Urinary bladder (tissue), 4 donors: ENCODE data around the gene KRTAP5-5. TPM values are rescaled to one million over a fixed set of nuclear protein-coding genes. Genes with fewer than 3 reads are reported as not detected.

ENCODE experiments used
- DNase-seq: peaks from one replicate; pipeline ENCODE4 v3.0.0-alpha.2; 2015; ENCODE audit errors: extremely low spot score
- H3K27ac ChIP-seq: one replicate; pipeline ENCODE4 v1.5.1; 2013; ENCODE audit warnings: low read depth, mild to moderate bottlenecking, moderate library complexity
- H3K36me3 ChIP-seq: one replicate; pipeline ENCODE4 v1.6.1; 2013; ENCODE audit warnings: mild to moderate bottlenecking, moderate library complexity; ENCODE audit not compliant: insufficient read depth
- H3K4me1 ChIP-seq: one replicate; pipeline ENCODE4 v1.6.1; 2013; ENCODE audit warnings: mild to moderate bottlenecking, moderate library complexity; ENCODE audit not compliant: insufficient read depth
- H3K4me3 ChIP-seq: one replicate; pipeline ENCODE4 v1.5.1; 2013; ENCODE audit warnings: low read depth, low read length
- WGBS: extraction: QIAGEN DNeasy Blood & Tissue Kit; methylation state at CpG from one replicate; pipeline ENCODE4 v1.1.7; 2013; 5-methylcytosine and 5-hydroxymethylcytosine counted together
- polyA plus RNA-seq: library from polyadenylated mRNA; stranded (reverse); fragments of 200-250 nt; gene quantifications from one replicate; pipeline ENCODE4 v1.2.3, GENCODE V29; 2013
- total RNA-seq: library from RNA; depleted of rRNA; stranded (reverse); fragments of >200 nt; gene quantifications from one replicate; pipeline ENCODE4 v1.2.3, GENCODE V29; 2014
- donor health status: healthy with polysubstance abuse.
- donor health status: healthy.

The KRTAP5-5 gene
- total and polyA plus RNA-seq, 2 donors = not detected

GRCh38 chr11:1651411-1651980 lies 21.9 kb downstream of the KRTAP5-5 start:
- Histone ChIP-seq H3K4me1 (no peaks in the 10 kb centered on the region), H3K36me3 (no peaks in the 10 kb centered on the region), H3K4me3 (no peak overlapping the region), H3K27ac (no peak overlapping the region)
- 85% methylated on average over 7 of the region's 7 CpGs for WGBS
- DNase-seq = no peak

GRCh38 chr11:1652026-1652425 lies 22.5 kb downstream of the KRTAP5-5 start:
- 83% methylated on average over 19 of the region's 19 CpGs for WGBS

GRCh38 chr11:1652442-1652770 lies 22.8 kb downstream of the KRTAP5-5 start:
- Histone ChIP-seq H3K4me1 (no peaks in the 10 kb centered on the region), H3K4me3 (no peak overlapping the region), H3K36me3 (no peaks in the 10 kb centered on the region), H3K27ac (no peak overlapping the region)
- WGBS = 54% methylated on average over 20 of the region's 20 CpGs
- no peak for DNase-seq

More at GRCh38 chr11:1652026-1652425, 22.5 kb downstream of the KRTAP5-5 start:
- H3K4me1 ChIP-seq = no peaks in the 10 kb centered on the region
- DNase-seq = no peak
- no peak overlapping the region for H3K27ac ChIP-seq
- H3K4me3 ChIP-seq = no peak overlapping the region
- H3K36me3 ChIP-seq = no peaks in the 10 kb centered on the region

- Histone ChIP-seq H3K27ac (no peak overlapping the region), H3K4me3 (no peak overlapping the region), H3K36me3 (no peaks in the 10 kb centered on the region), H3K4me1 (no peaks in the 10 kb centered on the region)
- DNase-seq = no peak
- 32% methylated on average over 34 of the region's 34 CpGs for WGBS
These were observed 23.4 kb downstream of the KRTAP5-5 start for GRCh38 chr11:1652771-1653540.

- 93% methylated on average over 14 of the region's 14 CpGs for WGBS
- H3K36me3 ChIP-seq = no peaks in the 10 kb centered on the region
- H3K4me1 ChIP-seq = no peaks in the 10 kb centered on the region
- no peak for DNase-seq
- no peak overlapping the region for H3K27ac ChIP-seq
- H3K4me3 ChIP-seq = no peak overlapping the region
These were observed 24.2 kb downstream of the KRTAP5-5 start for GRCh38 chr11:1653541-1654387.

- Histone ChIP-seq H3K36me3 (no peaks in the 10 kb centered on the region), H3K27ac (no peak overlapping the region), H3K4me3 (no peak overlapping the region), H3K4me1 (no peaks in the 10 kb centered on the region)
- WGBS = 67% methylated on average over 21 of the region's 21 CpGs
- no peak for DNase-seq
These were observed 25.0 kb downstream of the KRTAP5-5 start for GRCh38 chr11:1654388-1655167.

GRCh38 chr11:1655168-1656060 lies 25.8 kb downstream of the KRTAP5-5 start:
- no peak overlapping the region for H3K27ac ChIP-seq
- DNase-seq = no peak
- no peaks in the 10 kb centered on the region for H3K36me3 ChIP-seq
- H3K4me3 ChIP-seq = no peak overlapping the region
- WGBS = 80% methylated on average over 26 of the region's 26 CpGs
- no peaks in the 10 kb centered on the region for H3K4me1 ChIP-seq

- Histone ChIP-seq H3K36me3 (no peaks in the 10 kb centered on the region), H3K4me3 (no peak overlapping the region), H3K4me1 (no peaks in the 10 kb centered on the region), H3K27ac (no peak overlapping the region)
- no peak for DNase-seq
- 84% methylated on average over 9 of the region's 9 CpGs for WGBS
These were observed 26.5 kb downstream of the KRTAP5-5 start for GRCh38 chr11:1656061-1656441.

- Histone ChIP-seq H3K4me1 (no peaks in the 10 kb centered on the region), H3K36me3 (no peaks in the 10 kb centered on the region), H3K4me3 (no peak overlapping the region), H3K27ac (no peak overlapping the region)
- DNase-seq = no peak
- WGBS = 84% methylated on average over 7 of the region's 7 CpGs
These were observed 27.1 kb downstream of the KRTAP5-5 start for GRCh38 chr11:1656670-1657069.

- no peak overlapping the region for H3K27ac ChIP-seq
- no peaks in the 10 kb centered on the region for H3K4me1 ChIP-seq
- 82% methylated on average over 14 of the region's 14 CpGs for WGBS
- no peak overlapping the region for H3K4me3 ChIP-seq
- H3K36me3 ChIP-seq = no peaks in the 10 kb centered on the region
- no peak for DNase-seq
These were observed 29.9 kb downstream of the KRTAP5-5 start for GRCh38 chr11:1659506-1659905.

GRCh38 chr11:1660111-1660867 lies 30.7 kb downstream of the KRTAP5-5 start:
- Histone ChIP-seq H3K36me3 (no peaks in the 10 kb centered on the region), H3K4me1 (no peaks in the 10 kb centered on the region), H3K4me3 (no peak overlapping the region), H3K27ac (no peak overlapping the region)
- DNase-seq = no peak
- 82% methylated on average over 24 of the region's 24 CpGs for WGBS
